Hematopoietic multipotent progenitor cell treated with erythropoietin and hydrocortisone succinate and interleukin-3 and kit ligand, for 15 days (in vitro differentiated cells): Measurements from ENCODE around the gene GINS1.

Source experiments
- DNase-seq: peaks from one replicate; pipeline ENCODE4 v3.0.0-alpha.2; 2015; ENCODE audit warnings: low spot score

GINS1 gene

GRCh38 chr20:25407311-25408169 lies at the start of gene GINS1:
Gene GINS1, plus strand, starts transcription at chr20:25407673. Its CDS starts 148 bp downstream, at chr20:25407821.
- peak; percentile 70 for DNase-seq

GRCh38 chr20:25360631-25361286 lies 46.7 kb upstream of the GINS1 start:
- no peak for DNase-seq

DNA sequence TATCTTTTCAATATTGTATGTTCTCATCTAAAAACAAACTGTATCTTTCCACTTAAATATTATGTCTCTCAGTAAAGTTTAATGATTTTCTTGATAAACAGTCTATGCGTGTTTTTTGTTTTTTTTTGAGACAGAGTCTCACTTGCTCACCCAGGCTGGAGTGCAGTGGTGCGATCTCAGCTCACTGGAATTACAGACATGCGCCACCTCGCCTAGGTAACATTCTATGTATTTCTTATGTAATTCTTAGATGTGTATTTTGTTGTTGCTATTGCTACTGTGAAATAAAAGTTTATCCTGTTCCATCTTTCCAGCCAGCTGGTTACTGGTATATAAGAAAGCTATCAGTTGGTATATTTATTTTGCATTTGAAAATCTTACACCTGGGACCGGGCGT lies 46.2 kb upstream of the GINS1 start:
- DNase-seq: no peak

- no peak for DNase-seq
Observed at GRCh38 chr20:25364180-25364788, 43.2 kb upstream of the GINS1 start.

DNA sequence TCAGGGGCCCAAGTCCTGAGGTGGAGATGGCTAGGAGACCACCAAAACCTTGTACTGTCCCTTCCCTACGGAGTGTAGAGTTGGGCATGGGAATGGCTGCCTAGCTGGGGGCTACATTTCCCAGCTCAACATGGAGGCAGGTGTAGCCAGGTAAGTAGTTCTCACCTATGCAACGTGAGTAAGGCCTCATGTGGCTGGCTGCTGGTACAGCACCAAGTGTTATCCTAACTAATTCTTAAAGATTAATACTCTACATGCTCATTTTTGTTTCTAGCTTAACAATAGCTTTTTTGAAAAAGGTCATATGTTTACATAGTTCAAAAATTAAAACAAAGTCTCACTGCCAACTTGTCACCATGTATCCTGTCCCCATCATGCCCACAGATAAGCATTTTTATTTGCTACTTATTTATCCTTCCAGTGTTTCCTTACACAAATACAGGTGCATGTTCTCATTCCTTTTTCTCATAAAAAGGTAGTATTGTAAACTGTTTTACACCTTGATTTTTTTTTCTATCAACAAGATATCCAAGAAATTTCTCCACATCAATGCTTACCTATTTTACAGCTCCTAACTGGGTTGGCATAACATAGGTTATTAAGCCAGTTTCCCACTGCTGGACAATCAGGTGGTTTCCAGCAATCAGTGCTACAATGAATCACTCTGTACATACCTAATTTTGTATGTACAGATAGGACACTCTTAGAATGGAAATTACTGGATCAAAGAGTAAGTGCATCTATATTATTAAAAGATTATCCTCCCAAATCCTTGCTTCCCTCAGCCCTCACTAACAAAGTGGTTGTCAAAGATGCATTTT lies 42.4 kb upstream of the GINS1 start:
- DNase-seq: no peak

GRCh38 chr20:25368526-25368925 lies 38.9 kb upstream of the GINS1 start:
- no peak for DNase-seq

DNA sequence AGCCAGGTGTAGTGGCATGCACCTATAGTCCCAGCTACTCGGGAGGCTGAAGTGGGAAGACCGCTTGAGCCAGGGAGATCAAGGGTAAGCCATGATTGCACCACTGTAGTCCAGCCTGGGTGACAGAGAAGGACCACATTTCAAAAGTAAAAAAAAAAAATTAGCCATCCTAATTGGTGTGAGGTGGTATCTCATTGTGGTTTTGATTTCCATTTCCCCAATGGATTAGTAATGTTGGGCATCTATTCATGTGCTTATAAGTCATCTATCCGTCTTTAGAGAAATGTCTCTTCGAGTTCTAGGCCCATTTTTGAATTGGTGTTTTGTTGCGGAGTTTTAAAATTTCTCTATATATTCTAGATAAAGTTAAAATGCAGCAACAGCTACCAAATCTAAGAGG lies 38.5 kb upstream of the GINS1 start:
- no peak for DNase-seq

- no peak for DNase-seq
Observed at GRCh38 chr20:25369529-25369928, 37.9 kb upstream of the GINS1 start.

- DNase-seq: no peak
Observed at GRCh38 chr20:25369971-25370370, 37.5 kb upstream of the GINS1 start.

- DNase-seq: no peak
Observed at GRCh38 chr20:25372584-25373336, 34.7 kb upstream of the GINS1 start.

GRCh38 chr20:25374842-25375241 lies 32.6 kb upstream of the GINS1 start:
- no peak for DNase-seq

DNA sequence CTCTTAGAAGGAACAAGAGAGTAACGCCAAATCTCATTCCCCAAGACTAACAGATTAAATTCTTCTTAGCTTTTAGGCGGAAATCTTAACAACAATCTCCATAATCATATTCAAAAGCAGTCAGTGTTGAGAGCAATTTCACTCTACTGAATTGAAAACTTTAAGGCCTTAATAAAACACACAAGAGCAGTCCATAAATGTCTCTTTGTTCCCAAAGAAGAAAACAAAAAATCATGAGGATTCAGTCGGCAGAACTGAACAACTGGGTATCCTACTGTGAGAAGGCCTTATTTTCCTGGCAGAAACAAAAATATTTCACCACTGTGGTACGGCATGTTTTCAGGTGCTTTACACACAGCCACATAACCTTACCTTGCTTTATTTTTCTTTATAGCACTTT lies 31.2 kb upstream of the GINS1 start:
- DNase-seq: no peak

GRCh38 chr20:25376886-25377285 lies 30.6 kb upstream of the GINS1 start:
- no peak for DNase-seq

- no peak for DNase-seq
Observed at GRCh38 chr20:25378189-25378883, 29.1 kb upstream of the GINS1 start.

DNA sequence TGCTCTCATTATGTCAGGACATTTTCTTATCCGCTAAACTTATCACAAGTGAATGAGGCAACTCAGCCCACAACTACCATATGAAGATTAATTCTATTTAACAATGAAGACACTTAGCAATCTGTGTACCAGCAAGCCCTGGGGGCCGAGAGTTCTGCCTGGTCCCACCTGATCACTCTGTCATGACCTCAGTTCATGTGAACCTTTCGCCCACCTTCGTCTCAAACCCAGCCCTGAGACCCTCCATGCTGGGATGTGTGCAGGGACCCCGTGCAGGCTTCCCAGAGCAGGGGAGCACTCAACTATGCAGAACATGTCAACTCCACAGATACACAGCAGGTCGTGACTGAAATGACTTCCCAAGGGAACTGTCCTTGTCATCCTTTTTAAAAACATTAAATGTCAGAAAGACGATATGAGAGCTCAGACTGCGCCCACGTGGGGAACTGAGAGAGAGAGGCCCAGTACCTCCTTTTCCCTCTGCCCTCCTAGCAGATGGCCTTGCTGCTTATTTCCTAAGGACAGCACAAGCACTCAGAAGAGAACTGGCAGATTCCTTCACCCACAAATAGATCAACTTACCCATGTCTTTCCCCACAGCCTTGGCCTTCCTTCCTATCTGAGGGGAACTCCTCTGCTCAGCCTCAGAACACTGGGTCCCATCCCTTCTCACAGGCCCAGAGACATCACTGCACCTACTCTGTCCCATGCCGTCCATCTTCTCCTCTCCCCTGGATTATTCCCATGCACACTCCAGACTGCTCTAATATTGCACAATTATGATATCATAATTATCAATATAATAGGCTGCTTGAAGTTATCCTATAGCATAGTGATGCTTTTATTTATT lies 28.4 kb upstream of the GINS1 start:
- DNase-seq: no peak

DNA sequence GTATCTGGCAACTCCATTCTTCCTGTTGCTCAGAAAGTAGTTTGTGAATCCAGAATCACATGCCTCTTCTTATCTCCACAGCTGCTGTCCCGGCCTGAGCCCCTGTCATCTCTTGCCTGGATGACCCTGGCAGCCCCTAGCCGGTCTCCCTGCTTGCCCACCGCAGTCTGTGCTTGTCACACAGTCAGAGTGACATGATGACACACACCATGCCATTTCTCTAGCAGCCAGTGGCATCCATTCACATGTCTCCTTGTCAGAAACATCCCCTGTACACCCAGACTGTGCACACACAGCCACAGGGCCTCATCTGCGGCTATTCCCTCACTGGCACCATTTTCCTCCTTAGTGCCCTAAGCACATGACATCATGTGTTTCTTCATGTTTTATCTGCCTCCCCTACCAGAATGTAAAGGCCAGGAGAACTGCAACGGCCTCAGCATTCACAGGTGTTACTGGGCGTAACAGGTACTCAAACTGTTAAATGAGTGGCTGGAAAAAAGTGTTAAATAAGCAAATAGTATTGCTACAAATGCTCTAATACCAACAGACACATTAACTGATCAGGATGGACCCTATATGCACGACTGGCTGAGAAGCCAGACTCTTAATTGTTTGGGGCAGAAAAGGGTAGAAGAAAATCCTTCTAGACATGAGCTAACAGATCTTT lies 26.4 kb upstream of the GINS1 start:
- DNase-seq: no peak

- DNase-seq: no peak
Observed at GRCh38 chr20:25382704-25383370, 24.6 kb upstream of the GINS1 start.

GRCh38 chr20:25389401-25389857 lies 18.0 kb upstream of the GINS1 start:
- DNase-seq: no peak
